Stomach (tissue), 4 donors: ENCODE data around the gene CIAO3.

Source experiments
- CTCF ChIP-seq, 7 experiments: fragments of 450-650 bp in 4 of 7; fragments of 200-600 bp in 3 of 7; sonication (generic) in 3 of 7; IDR thresholded peaks; one replicate each; pipeline ENCODE4 v1.5.1; 2016 to 2019; ENCODE audit warnings: antibody characterized with exemption in 7 of 7, control low read depth in 2 of 7, mild to moderate bottlenecking in 1 of 7
- POLR2AphosphoS5 ChIP-seq, 3 donors: sonication (generic); formaldehyde crosslinking; IDR thresholded peaks; one replicate each; pipeline ENCODE4 v1.6.1; 2016; ENCODE audit warnings: antibody characterized with exemption in 3 of 3

GRCh38 chr16:759110-759910, 18.5 kb upstream of the CIAO3 start:
- TF ChIP-seq CTCF (IDR thresholded peaks at IDR 0.05) (no peak), POLR2AphosphoS5 (IDR thresholded peaks at IDR 0.05) (no peak)
